ENCODE measurements around the gene WWOX.

WWOX gene

GRCh38 chr16:79128706-79129105, 1029.3 kb downstream of the WWOX start:
- no peak overlapping the region for H3K9ac ChIP-seq (ENCODE audit: insufficient read length)
- H3K9me3 ChIP-seq (ENCODE audit: low read depth, low read length): no peaks in the 10 kb centered on the region
- H3K27ac ChIP-seq: no peak overlapping the region
- no peaks in the 10 kb centered on the region for H3K36me3 ChIP-seq (ENCODE audit: insufficient read depth, low read length)
- no peak for DNase-seq (ENCODE audit: low read depth, low spot score)
- TF ChIP-seq FOXP2 (optimal IDR thresholded peaks at IDR 0.05; ENCODE audit: control extremely low read depth, extremely low read length, insufficient read depth) (no peak), POLR2AphosphoS5 (IDR thresholded peaks at IDR 0.05; ENCODE audit: borderline replicate concordance, low read depth, low read length) (no peak), EZH2 (IDR thresholded peaks at IDR 0.05) (no peak)
- H3K4me3 ChIP-seq: no peak overlapping the region

GRCh38 chr16:79130616-79131015, 1031.2 kb downstream of the WWOX start:
- TF ChIP-seq POLR2AphosphoS5 (IDR thresholded peaks at IDR 0.05; ENCODE audit: borderline replicate concordance, low read depth, low read length) (no peak), FOXP2 (optimal IDR thresholded peaks at IDR 0.05; ENCODE audit: control extremely low read depth, extremely low read length, insufficient read depth) (no peak), EZH2 (IDR thresholded peaks at IDR 0.05) (no peak)
- no peak overlapping the region for H3K27ac ChIP-seq
- H3K9ac ChIP-seq (ENCODE audit: insufficient read length): no peak overlapping the region
- DNase-seq (ENCODE audit: low read depth, low spot score): no peak
- H3K9me3 ChIP-seq (ENCODE audit: low read depth, low read length): no peaks in the 10 kb centered on the region
- no peaks in the 10 kb centered on the region for H3K36me3 ChIP-seq (ENCODE audit: insufficient read depth, low read length)
- no peak overlapping the region for H3K4me3 ChIP-seq

- TF ChIP-seq POLR2AphosphoS5 (IDR thresholded peaks at IDR 0.05; ENCODE audit: borderline replicate concordance, low read depth, low read length) (no peak), EZH2 (IDR thresholded peaks at IDR 0.05) (no peak), FOXP2 (optimal IDR thresholded peaks at IDR 0.05; ENCODE audit: control extremely low read depth, extremely low read length, insufficient read depth) (no peak)
- DNase-seq (ENCODE audit: low read depth, low spot score): no peak
- Histone ChIP-seq H3K36me3 (ENCODE audit: insufficient read depth, low read length) (no peaks in the 10 kb centered on the region), H3K27ac (no peak overlapping the region), H3K9me3 (ENCODE audit: low read depth, low read length) (no peaks in the 10 kb centered on the region), H3K9ac (ENCODE audit: insufficient read length) (no peak overlapping the region), H3K4me3 (no peak overlapping the region)
Observed at GRCh38 chr16:79131321-79132075, 1032.0 kb downstream of the WWOX start.

GRCh38 chr16:79132701-79133100, 1033.2 kb downstream of the WWOX start:
- no peak for DNase-seq (ENCODE audit: low read depth, low spot score)
- H3K9ac ChIP-seq (ENCODE audit: insufficient read length): no peak overlapping the region
- H3K36me3 ChIP-seq (ENCODE audit: insufficient read depth, low read length): no peaks in the 10 kb centered on the region
- H3K9me3 ChIP-seq (ENCODE audit: low read depth, low read length): no peaks in the 10 kb centered on the region
- H3K4me3 ChIP-seq: no peak overlapping the region
- no peak overlapping the region for H3K27ac ChIP-seq
- TF ChIP-seq EZH2 (IDR thresholded peaks at IDR 0.05) (no peak), POLR2AphosphoS5 (IDR thresholded peaks at IDR 0.05; ENCODE audit: borderline replicate concordance, low read depth, low read length) (no peak), FOXP2 (optimal IDR thresholded peaks at IDR 0.05; ENCODE audit: control extremely low read depth, extremely low read length, insufficient read depth) (no peak)

- no peak overlapping the region for H3K27ac ChIP-seq
- no peak overlapping the region for H3K4me3 ChIP-seq
- no peaks in the 10 kb centered on the region for H3K36me3 ChIP-seq (ENCODE audit: insufficient read depth, low read length)
- no peaks in the 10 kb centered on the region for H3K9me3 ChIP-seq (ENCODE audit: low read depth, low read length)
- DNase-seq (ENCODE audit: low read depth, low spot score): no peak
- H3K9ac ChIP-seq (ENCODE audit: insufficient read length): no peak overlapping the region
- no peak for TF ChIP-seq POLR2AphosphoS5 (IDR thresholded peaks at IDR 0.05; ENCODE audit: borderline replicate concordance, low read depth, low read length)
- no peak for TF ChIP-seq FOXP2 (optimal IDR thresholded peaks at IDR 0.05; ENCODE audit: control extremely low read depth, extremely low read length, insufficient read depth)
- no peak for TF ChIP-seq EZH2 (IDR thresholded peaks at IDR 0.05)
Observed at GRCh38 chr16:79134300-79134699, 1034.8 kb downstream of the WWOX start.

GRCh38 chr16:79136955-79137354, 1037.5 kb downstream of the WWOX start:
- H3K27ac ChIP-seq: no peak overlapping the region
- no peak overlapping the region for H3K4me3 ChIP-seq
- H3K9me3 ChIP-seq (ENCODE audit: low read depth, low read length): no peaks in the 10 kb centered on the region
- TF ChIP-seq EZH2 (IDR thresholded peaks at IDR 0.05) (no peak), FOXP2 (optimal IDR thresholded peaks at IDR 0.05; ENCODE audit: control extremely low read depth, extremely low read length, insufficient read depth) (no peak), POLR2AphosphoS5 (IDR thresholded peaks at IDR 0.05; ENCODE audit: borderline replicate concordance, low read depth, low read length) (no peak)
- H3K9ac ChIP-seq (ENCODE audit: insufficient read length): no peak overlapping the region
- no peaks in the 10 kb centered on the region for H3K36me3 ChIP-seq (ENCODE audit: insufficient read depth, low read length)
- DNase-seq (ENCODE audit: low read depth, low spot score): no peak

- H3K9me3 ChIP-seq (ENCODE audit: low read depth, low read length): no peaks in the 10 kb centered on the region
- no peak for DNase-seq (ENCODE audit: low read depth, low spot score)
- no peak overlapping the region for H3K9ac ChIP-seq (ENCODE audit: insufficient read length)
- H3K36me3 ChIP-seq (ENCODE audit: insufficient read depth, low read length): no peaks in the 10 kb centered on the region
- no peak overlapping the region for H3K27ac ChIP-seq
- H3K4me3 ChIP-seq: no peak overlapping the region
- TF ChIP-seq EZH2 (IDR thresholded peaks at IDR 0.05) (no peak), FOXP2 (optimal IDR thresholded peaks at IDR 0.05; ENCODE audit: control extremely low read depth, extremely low read length, insufficient read depth) (no peak), POLR2AphosphoS5 (IDR thresholded peaks at IDR 0.05; ENCODE audit: borderline replicate concordance, low read depth, low read length) (no peak)
Observed at GRCh38 chr16:79137426-79137939, 1038.0 kb downstream of the WWOX start.

GRCh38 chr16:79139799-79140198, 1040.3 kb downstream of the WWOX start:
- H3K9ac ChIP-seq (ENCODE audit: insufficient read length): no peak overlapping the region
- no peak overlapping the region for H3K27ac ChIP-seq
- TF ChIP-seq POLR2AphosphoS5 (IDR thresholded peaks at IDR 0.05; ENCODE audit: borderline replicate concordance, low read depth, low read length) (no peak), FOXP2 (optimal IDR thresholded peaks at IDR 0.05; ENCODE audit: control extremely low read depth, extremely low read length, insufficient read depth) (no peak), EZH2 (IDR thresholded peaks at IDR 0.05) (no peak)
- no peaks in the 10 kb centered on the region for H3K9me3 ChIP-seq (ENCODE audit: low read depth, low read length)
- DNase-seq (ENCODE audit: low read depth, low spot score): no peak
- no peak overlapping the region for H3K4me3 ChIP-seq
- H3K36me3 ChIP-seq (ENCODE audit: insufficient read depth, low read length): no peaks in the 10 kb centered on the region

Measured in SK-N-MC (cell line).